Gastroesophageal sphincter (tissue), 4 donors: ENCODE measurements around the gene GTPBP2. TPM values are rescaled to one million over a fixed set of nuclear protein-coding genes. Genes with fewer than 3 reads are reported as not detected.
A peak's percentile ranks its signal among the peaks of the same experiment; 100 is the strongest.

Experiments
- ATAC-seq: fragments of 150-250 bp; one replicate; pipeline ENCODE4 v1.9.1; 2016; ENCODE audit warnings: mild to moderate bottlenecking, moderate library complexity
- H3K27ac ChIP-seq, 4 donors: fragments of 200-600 bp; sonication (generic) in 3 of 4; 1 replicate in 3 of 4; 2 replicates in 1 of 4; pipeline ENCODE4 v1.5.1; 2016 to 2019
- H3K27me3 ChIP-seq: fragments of 200-600 bp; sonication (generic); one replicate; pipeline ENCODE4 v1.5.1; 2019
- H3K36me3 ChIP-seq, 2 donors: fragments of 200-600 bp; sonication (generic); one replicate each; pipeline ENCODE4 v1.5.1; 2019; ENCODE audit warnings: control low read depth in 1 of 2
- H3K4me1 ChIP-seq, 3 donors: fragments of 200-600 bp; sonication (generic); 1 replicate in 2 of 3; 2 replicates in 1 of 3; pipeline ENCODE4 v1.5.1; 2016 to 2019; ENCODE audit warnings: control low read depth in 2 of 3
- H3K4me3 ChIP-seq, 2 donors: fragments of 200-600 bp; sonication (generic); one replicate each; pipeline ENCODE4 v1.5.1; 2019; ENCODE audit warnings: mild to moderate bottlenecking in 1 of 2, moderate library complexity in 1 of 2
- H3K9me3 ChIP-seq, 3 donors: fragments of 200-600 bp; sonication (generic); one replicate each; pipeline ENCODE4 v1.5.1; 2017 to 2019; ENCODE audit warnings: control low read depth in 2 of 3
- EP300 ChIP-seq: sonication (generic); formaldehyde crosslinking; IDR thresholded peaks from one replicate; pipeline ENCODE4 v1.6.1; 2017; ENCODE audit warnings: antibody characterized with exemption, mild to moderate bottlenecking
- POLR2A ChIP-seq, 2 donors: fragments of 450-650 bp; IDR thresholded peaks; one replicate each; pipeline ENCODE4 v1.6.1; 2017; ENCODE audit warnings: antibody characterized with exemption in 2 of 2, mild to moderate bottlenecking in 2 of 2, moderate library complexity in 1 of 2
- POLR2AphosphoS5 ChIP-seq: sonication (generic); formaldehyde crosslinking; IDR thresholded peaks from one replicate; pipeline ENCODE4 v1.6.1; 2017; ENCODE audit warnings: antibody characterized with exemption
- WGBS, 2 donors: methylation state at CpG; one replicate each; pipeline ENCODE4 v1.1.5; 2018; ENCODE audit warnings: low coverage in 1 of 2; 5-methylcytosine and 5-hydroxymethylcytosine counted together
- total RNA-seq, 4 donors: library from RNA; depleted of rRNA; stranded (reverse); fragments of >200 nt; gene quantifications; one replicate each; pipeline ENCODE4 v1.1.0, GENCODE V29; 2016
- TF ChIP-seq, protein P1 (sequence below), 4 experiments: fragments of 200-600 bp in 2 of 4; fragments of 450-650 bp in 2 of 4; sonication (generic) in 1 of 4; IDR thresholded peaks; one replicate each; pipeline ENCODE4 v1.5.1; 2017 to 2019; ENCODE audit warnings: antibody characterized with exemption in 4 of 4, mild to moderate bottlenecking in 2 of 4, moderate library complexity in 2 of 4

Gene GTPBP2, protein sequence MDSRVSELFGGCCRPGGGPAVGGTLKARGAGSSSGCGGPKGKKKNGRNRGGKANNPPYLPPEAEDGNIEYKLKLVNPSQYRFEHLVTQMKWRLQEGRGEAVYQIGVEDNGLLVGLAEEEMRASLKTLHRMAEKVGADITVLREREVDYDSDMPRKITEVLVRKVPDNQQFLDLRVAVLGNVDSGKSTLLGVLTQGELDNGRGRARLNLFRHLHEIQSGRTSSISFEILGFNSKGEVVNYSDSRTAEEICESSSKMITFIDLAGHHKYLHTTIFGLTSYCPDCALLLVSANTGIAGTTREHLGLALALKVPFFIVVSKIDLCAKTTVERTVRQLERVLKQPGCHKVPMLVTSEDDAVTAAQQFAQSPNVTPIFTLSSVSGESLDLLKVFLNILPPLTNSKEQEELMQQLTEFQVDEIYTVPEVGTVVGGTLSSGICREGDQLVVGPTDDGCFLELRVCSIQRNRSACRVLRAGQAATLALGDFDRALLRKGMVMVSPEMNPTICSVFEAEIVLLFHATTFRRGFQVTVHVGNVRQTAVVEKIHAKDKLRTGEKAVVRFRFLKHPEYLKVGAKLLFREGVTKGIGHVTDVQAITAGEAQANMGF
- total RNA-seq = 10 to 100 TPM; 28.8 to 44.5 (median 31.4) TPM

DNA sequence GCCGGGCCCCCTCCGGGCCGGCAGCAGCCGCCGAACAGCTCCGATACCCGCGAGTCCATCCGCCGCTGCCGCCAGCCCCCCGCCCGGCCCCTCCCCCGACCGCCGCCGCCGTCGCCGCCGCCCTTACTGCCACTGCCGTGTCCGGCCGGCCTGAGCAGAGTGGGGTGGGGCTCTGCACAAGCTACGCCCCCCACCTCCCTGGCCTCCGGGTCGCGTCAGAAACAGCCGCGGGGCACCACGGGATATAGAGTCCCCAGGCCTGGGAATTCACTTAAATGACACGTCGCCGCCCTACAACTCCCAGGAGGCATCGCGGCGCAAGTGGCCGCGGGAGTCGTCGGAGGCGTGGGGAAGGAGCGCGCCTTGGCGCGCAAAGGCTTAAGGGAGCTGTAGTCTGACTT, at the start of gene GTPBP2:
TSS of gene GTPBP2 (minus strand) at position 161 of the 401 bp plus-strand sequence. CDS start at position 59, 102 bp downstream.
- ATAC-seq = peak; percentile 92
- Histone ChIP-seq H3K27me3 (no peaks in the 10 kb centered on the region), H3K36me3 (peaks cover 0 to 21% of the 10 kb centered on the region in 2 donors), H3K27ac (peak within 1 kb of the TSS; percentile 88 to 99 (median 97)), H3K4me3 (peak within 1 kb of the TSS; percentile 73 to 99), H3K4me1 (peaks cover 0 to 44% (median 12%) of the 10 kb centered on the region in 3 donors), H3K9me3 (no peaks in the 10 kb centered on the region)
- WGBS, 2 donors = no CpG with 5 or more reads among the region's 46 CpGs
- TF ChIP-seq EP300 (no peak), POLR2AphosphoS5 (peak; percentile 85), POLR2A (IDR thresholded peaks at IDR 0.05) (peak in 1 of 2 donors; percentile 31)
- TF ChIP-seq, protein P1, sequence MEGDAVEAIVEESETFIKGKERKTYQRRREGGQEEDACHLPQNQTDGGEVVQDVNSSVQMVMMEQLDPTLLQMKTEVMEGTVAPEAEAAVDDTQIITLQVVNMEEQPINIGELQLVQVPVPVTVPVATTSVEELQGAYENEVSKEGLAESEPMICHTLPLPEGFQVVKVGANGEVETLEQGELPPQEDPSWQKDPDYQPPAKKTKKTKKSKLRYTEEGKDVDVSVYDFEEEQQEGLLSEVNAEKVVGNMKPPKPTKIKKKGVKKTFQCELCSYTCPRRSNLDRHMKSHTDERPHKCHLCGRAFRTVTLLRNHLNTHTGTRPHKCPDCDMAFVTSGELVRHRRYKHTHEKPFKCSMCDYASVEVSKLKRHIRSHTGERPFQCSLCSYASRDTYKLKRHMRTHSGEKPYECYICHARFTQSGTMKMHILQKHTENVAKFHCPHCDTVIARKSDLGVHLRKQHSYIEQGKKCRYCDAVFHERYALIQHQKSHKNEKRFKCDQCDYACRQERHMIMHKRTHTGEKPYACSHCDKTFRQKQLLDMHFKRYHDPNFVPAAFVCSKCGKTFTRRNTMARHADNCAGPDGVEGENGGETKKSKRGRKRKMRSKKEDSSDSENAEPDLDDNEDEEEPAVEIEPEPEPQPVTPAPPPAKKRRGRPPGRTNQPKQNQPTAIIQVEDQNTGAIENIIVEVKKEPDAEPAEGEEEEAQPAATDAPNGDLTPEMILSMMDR (IDR thresholded peaks at IDR 0.05) = no peak

DNA sequence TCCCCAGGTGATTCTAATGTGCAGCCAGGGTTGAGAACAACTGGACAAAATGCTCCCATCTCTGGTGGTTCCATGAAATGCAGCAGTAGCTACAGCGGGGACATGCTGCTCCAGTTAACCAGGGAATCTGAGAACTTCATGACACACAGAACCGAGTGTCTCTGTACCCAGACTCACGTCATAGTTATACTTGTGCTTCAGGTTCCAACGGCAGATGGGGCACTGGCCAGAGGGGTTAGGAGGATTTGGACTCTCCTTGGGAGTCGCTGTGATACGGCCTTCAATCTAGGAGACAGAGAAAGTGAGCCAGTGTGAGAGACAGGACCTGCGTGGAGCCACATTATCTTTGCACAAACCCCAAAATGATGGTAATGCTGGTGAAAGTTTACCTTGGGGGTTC, 49.3 kb upstream of the GTPBP2 start:
- no peaks in the 10 kb centered on the region for H3K27me3 ChIP-seq
- H3K4me3 ChIP-seq = no peak overlapping the region
- ATAC-seq = no peak
- 79 to 90% methylated on average over 3 to 5 of the region's 7 CpGs for WGBS, 2 donors
- H3K9me3 ChIP-seq = no peaks in the 10 kb centered on the region
- H3K36me3 ChIP-seq = peaks cover 0 to 92% of the 10 kb centered on the region in 2 donors
- no peak overlapping the region for H3K27ac ChIP-seq
- TF ChIP-seq, protein P1 (IDR thresholded peaks at IDR 0.05) = no peak
- no peak for TF ChIP-seq POLR2A (IDR thresholded peaks at IDR 0.05)
- TF ChIP-seq POLR2AphosphoS5 = no peak
- TF ChIP-seq EP300 = no peak
- H3K4me1 ChIP-seq = peaks cover 0 to 6% (median 4%) of the 10 kb centered on the region in 3 donors

DNA sequence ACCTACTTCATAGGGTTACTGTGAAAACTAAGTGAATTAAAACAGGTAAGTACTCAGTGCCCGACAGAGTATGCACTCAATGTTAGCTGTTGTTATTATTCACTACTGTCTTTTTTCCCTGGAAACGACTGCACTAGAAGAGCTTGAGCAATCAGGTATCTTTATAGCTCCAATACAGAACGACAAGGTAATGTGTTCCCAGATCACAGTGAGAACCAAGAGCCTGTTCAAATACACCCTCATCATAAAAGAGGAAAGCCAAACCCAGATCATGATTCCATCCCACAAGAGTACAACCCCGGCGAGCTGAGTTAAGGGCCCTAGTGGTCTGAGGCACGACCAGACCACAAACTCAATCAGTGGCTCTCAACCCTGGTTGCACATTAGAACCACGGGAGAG, 48.7 kb upstream of the GTPBP2 start:
- H3K27ac ChIP-seq = no peak overlapping the region
- ATAC-seq = no peak
- TF ChIP-seq, protein P1 (IDR thresholded peaks at IDR 0.05) = no peak
- TF ChIP-seq POLR2A (IDR thresholded peaks at IDR 0.05) = no peak
- no peak for TF ChIP-seq EP300
- no peak for TF ChIP-seq POLR2AphosphoS5
- 76 to 77% methylated on average over 4 to 6 of the region's 7 CpGs for WGBS, 2 donors
- H3K9me3 ChIP-seq = no peaks in the 10 kb centered on the region
- H3K4me3 ChIP-seq = no peak overlapping the region
- peaks cover 0 to 96% of the 10 kb centered on the region in 2 donors for H3K36me3 ChIP-seq
- no peaks in the 10 kb centered on the region for H3K27me3 ChIP-seq
- peaks cover 0 to 12% (median 0%) of the 10 kb centered on the region in 3 donors for H3K4me1 ChIP-seq

DNA sequence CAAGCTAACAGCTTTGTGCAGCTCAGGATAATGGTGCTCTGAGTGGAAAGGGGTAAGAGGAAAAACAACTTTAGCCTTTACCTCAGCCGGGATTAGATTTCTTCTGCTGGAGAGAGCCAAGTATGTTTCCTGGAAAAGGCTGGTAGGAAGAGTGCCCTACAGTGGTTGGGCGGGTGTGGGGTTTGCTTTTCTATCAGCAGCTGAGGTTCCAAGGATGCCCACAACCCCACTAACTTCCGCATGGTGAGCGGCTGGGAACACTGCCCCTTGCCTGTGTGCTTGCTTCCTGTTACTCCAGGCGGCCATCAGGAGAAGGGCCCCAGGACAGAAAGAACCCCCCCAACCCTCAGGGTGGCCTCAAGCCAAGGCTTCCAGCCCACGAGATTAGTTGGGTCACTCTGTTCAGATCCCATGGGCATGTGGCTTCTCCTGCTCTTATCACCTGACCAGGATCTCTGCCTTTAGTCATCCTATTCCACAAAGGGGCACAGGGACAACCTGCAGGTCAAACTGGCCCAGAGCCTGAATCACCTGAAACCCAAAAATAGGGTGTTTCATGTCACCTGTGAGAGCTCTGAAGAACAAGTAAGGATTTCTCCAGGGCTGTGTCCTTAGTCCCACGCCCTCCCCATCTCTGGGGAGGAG, 48.0 kb upstream of the GTPBP2 start:
- Histone ChIP-seq H3K27ac (no peak overlapping the region), H3K4me3 (no peak overlapping the region), H3K9me3 (no peaks in the 10 kb centered on the region), H3K36me3 (peaks cover 0 to 98% of the 10 kb centered on the region in 2 donors), H3K4me1 (peaks cover 0 to 18% (median 0%) of the 10 kb centered on the region in 3 donors), H3K27me3 (no peaks in the 10 kb centered on the region)
- TF ChIP-seq, protein P1 (IDR thresholded peaks at IDR 0.05) = no peak
- TF ChIP-seq EP300 (no peak), POLR2AphosphoS5 (no peak), POLR2A (IDR thresholded peaks at IDR 0.05) (no peak)
- 80 to 100% methylated on average over 1 to 2 of the region's 7 CpGs for WGBS, 2 donors
- no peak for ATAC-seq
